ENCODE measurements around the gene TEX55. TPM values are rescaled to one million over a fixed set of nuclear protein-coding genes. Genes with fewer than 3 reads are reported as not detected.

The TEX55 gene
- total and polyA plus RNA-seq, 2 experiments from 2014 or later = not detected

GRCh38 chr3:119194237-119195150 lies 48.5 kb downstream of the TEX55 start:
- in situ Hi-C loops (cut with MboI) = no loop called here
- Histone ChIP-seq H3K4me2 (ENCODE audit: unreplicated experiment) (peak overlapping the region; percentile 81), H3K4me1 (ENCODE audit: insufficient read depth) (peaks cover 37% of the 10 kb centered on the region)

GRCh38 chr3:119195151-119195476 lies 49.1 kb downstream of the TEX55 start:
- TF ChIP-seq EZH2 (IDR thresholded peaks at IDR 0.05; ENCODE audit: insufficient read depth, poor library complexity, severe bottlenecking) = no peak
- TF ChIP-seq EZH2phosphoT487 (IDR thresholded peaks at IDR 0.05; ENCODE audit: insufficient read depth, low read depth) = no peak
- 7 to 25% methylated on average over 1 of the region's 1 CpG for WGBS, 2 experiments (ENCODE audit: low coverage in 1 of 2, low lambda C conversion rate in 2 of 2, missing lambda C conversion rate in 2 of 2)

More at GRCh38 chr3:119194237-119195150, 48.5 kb downstream of the TEX55 start:
- Histone ChIP-seq H3K27ac (peak overlapping the region; percentile 43), H3K79me2 (ENCODE audit: insufficient read depth) (no peaks in the 10 kb centered on the region), H3K4me3 (peak overlapping the region; percentile 29; the same call in 1 of the 2 replicates), H3K27me3 (replicated peaks; ENCODE audit: insufficient read depth) (no peaks in the 10 kb centered on the region), H3K9ac (no peak overlapping the region), H3K9me2 (ENCODE audit: insufficient read depth) (no peaks in the 10 kb centered on the region; the same call in 1 of the 2 replicates), H3F3A (ENCODE audit: insufficient read depth) (peaks cover 26% of the 10 kb centered on the region), H2AFZ (peak overlapping the region; percentile 59), H4K20me1 (ENCODE audit: insufficient read depth) (no peaks in the 10 kb centered on the region), H3K36me3 (ENCODE audit: low read depth) (no peaks in the 10 kb centered on the region), H3K9me3 (ENCODE audit: low read depth) (no peaks in the 10 kb centered on the region)
- peak; percentile 63 for DNase-seq
- 21 to 25% methylated on average over 7 of the region's 7 CpGs for WGBS, 2 experiments (ENCODE audit: low coverage in 1 of 2, low lambda C conversion rate in 2 of 2, missing lambda C conversion rate in 2 of 2)
- TF ChIP-seq EZH2 (IDR thresholded peaks at IDR 0.05; ENCODE audit: insufficient read depth, poor library complexity, severe bottlenecking) = no peak
- no peak for TF ChIP-seq EZH2phosphoT487 (IDR thresholded peaks at IDR 0.05; ENCODE audit: insufficient read depth, low read depth)

GRCh38 chr3:119195911-119196310 lies 49.9 kb downstream of the TEX55 start:
- Histone ChIP-seq H3K9ac (no peak overlapping the region), H3K9me3 (ENCODE audit: low read depth) (no peaks in the 10 kb centered on the region), H3K4me3 (no peak overlapping the region), H4K20me1 (ENCODE audit: insufficient read depth) (no peaks in the 10 kb centered on the region), H3K9me2 (ENCODE audit: insufficient read depth) (no peaks in the 10 kb centered on the region; the same call in 1 of the 2 replicates), H3K4me2 (ENCODE audit: unreplicated experiment) (no peak overlapping the region), H3K4me1 (ENCODE audit: insufficient read depth) (peaks cover 37% of the 10 kb centered on the region), H3K36me3 (ENCODE audit: low read depth) (no peaks in the 10 kb centered on the region), H3K27me3 (replicated peaks; ENCODE audit: insufficient read depth) (no peaks in the 10 kb centered on the region), H3K27ac (peak overlapping the region; percentile 43), H2AFZ (0 out of 2 replicates have a peak overlapping the region, but pooled peaks have one; percentile 24), H3F3A (ENCODE audit: insufficient read depth) (peaks cover 26% of the 10 kb centered on the region), H3K79me2 (ENCODE audit: insufficient read depth) (no peaks in the 10 kb centered on the region)
- TF ChIP-seq EZH2 (IDR thresholded peaks at IDR 0.05; ENCODE audit: insufficient read depth, poor library complexity, severe bottlenecking) (no peak), EZH2phosphoT487 (IDR thresholded peaks at IDR 0.05; ENCODE audit: insufficient read depth, low read depth) (no peak)
- in situ Hi-C loops (cut with MboI) = no loop called here
- DNase-seq = peak; percentile 20
- WGBS, 2 experiments (ENCODE audit: low coverage in 1 of 2, low lambda C conversion rate in 2 of 2, missing lambda C conversion rate in 2 of 2) = 42 to 45% methylated on average over 1 of the region's 1 CpG

More at GRCh38 chr3:119195151-119195476, 49.1 kb downstream of the TEX55 start:
- Histone ChIP-seq H3K79me2 (ENCODE audit: insufficient read depth) (no peaks in the 10 kb centered on the region), H3K9ac (no peak overlapping the region), H2AFZ (peak overlapping the region; percentile 59), H3K27ac (peak overlapping the region; percentile 43), H3K9me3 (ENCODE audit: low read depth) (no peaks in the 10 kb centered on the region), H4K20me1 (ENCODE audit: insufficient read depth) (no peaks in the 10 kb centered on the region), H3F3A (ENCODE audit: insufficient read depth) (peaks cover 26% of the 10 kb centered on the region), H3K4me3 (0 out of 2 replicates have a peak overlapping the region, but pooled peaks have one; percentile 29), H3K36me3 (ENCODE audit: low read depth) (no peaks in the 10 kb centered on the region), H3K4me2 (ENCODE audit: unreplicated experiment) (peak overlapping the region; percentile 81), H3K9me2 (ENCODE audit: insufficient read depth) (no peaks in the 10 kb centered on the region; the same call in 1 of the 2 replicates), H3K4me1 (ENCODE audit: insufficient read depth) (peaks cover 37% of the 10 kb centered on the region), H3K27me3 (replicated peaks; ENCODE audit: insufficient read depth) (no peaks in the 10 kb centered on the region)
- in situ Hi-C loops (cut with MboI) = no loop called here
- DNase-seq = peak; percentile 13

Other genes with a start within 250 kb of the TEX55 start
- not detected in 2 replicates for gene IGSF11, start 111.3 kb upstream of the TEX55 start, total RNA-seq (2014; rRNA removed; shearing (Covaris generic))
- gene IGSF11, start 111.3 kb upstream of the TEX55 start, polyA plus RNA-seq (2016; fragmentation: Nextera tagmentation; extraction: Ambion mirVana) = not detected in 2 replicates
- gene UPK1B, start 27.4 kb downstream of the TEX55 start, total RNA-seq (2014; rRNA removed; shearing (Covaris generic)) = 0.13 TPM in 1 of 2 replicates, not detected in the other
- not detected in 2 replicates for gene UPK1B, start 27.4 kb downstream of the TEX55 start, polyA plus RNA-seq (2016; fragmentation: Nextera tagmentation; extraction: Ambion mirVana)
- gene B4GALT4, start 94.7 kb downstream of the TEX55 start, total RNA-seq (2014; rRNA removed; shearing (Covaris generic)) = 55.6 and 56.0 TPM in 2 replicates
- 64.0 and 67.9 TPM in 2 replicates for gene B4GALT4, start 94.7 kb downstream of the TEX55 start, polyA plus RNA-seq (2016; fragmentation: Nextera tagmentation; extraction: Ambion mirVana)
- 14.0 and 15.3 TPM in 2 replicates for gene ARHGAP31, start 148.2 kb downstream of the TEX55 start, total RNA-seq (2014; rRNA removed; shearing (Covaris generic))
- 8.1 and 8.5 TPM in 2 replicates for gene ARHGAP31, start 148.2 kb downstream of the TEX55 start, polyA plus RNA-seq (2016; fragmentation: Nextera tagmentation; extraction: Ambion mirVana)

Data from GM23248 (cell line).